Stimulated activated CD4-positive, alpha-beta T cell treated with anti-CD3 and anti-CD28 coated beads, Interleukin-15, amount 100 ng/mL, for 1 hour (primary cell): ENCODE results near the gene RPUSD4.

Source experiments
- DNase-seq, 2 donors: peaks; one replicate each; pipeline ENCODE4 v3.0.0-alpha.2; 2020; ENCODE audit warnings: low read depth in 1 of 2, low spot score in 1 of 2

The RPUSD4 gene

GRCh38 chr11:126159719-126160344 is 51.6 kb downstream of the RPUSD4 start:
- DNase-seq = no peak

- no peak for DNase-seq
These were observed 53.2 kb downstream of the RPUSD4 start for GRCh38 chr11:126158054-126158791.

GRCh38 chr11:126157326-126158030 is 54.0 kb downstream of the RPUSD4 start:
- no peak for DNase-seq

- no peak for DNase-seq
These were observed 54.6 kb downstream of the RPUSD4 start for GRCh38 chr11:126156814-126157213.

GRCh38 chr11:126155402-126156187 is 55.9 kb downstream of the RPUSD4 start:
- no peak for DNase-seq

GRCh38 chr11:126154691-126155090 is 56.8 kb downstream of the RPUSD4 start:
- no peak for DNase-seq

GRCh38 chr11:126153972-126154371 is 57.5 kb downstream of the RPUSD4 start:
- DNase-seq = no peak

- no peak for DNase-seq
These were observed 58.4 kb downstream of the RPUSD4 start for GRCh38 chr11:126153006-126153405.

- DNase-seq = no peak
These were observed 58.9 kb downstream of the RPUSD4 start for GRCh38 chr11:126152586-126152985.

GRCh38 chr11:126152152-126152551 is 59.3 kb downstream of the RPUSD4 start:
- no peak for DNase-seq
